ENCODE results near the gene CRACDL. TPM values are rescaled to one million over a fixed set of nuclear protein-coding genes. Genes with fewer than 3 reads are reported as not detected.

CRACDL gene
- total RNA-seq, 3 donors from 2014 or later: 8.0 to 18.1 (median 17.8) TPM

DNA sequence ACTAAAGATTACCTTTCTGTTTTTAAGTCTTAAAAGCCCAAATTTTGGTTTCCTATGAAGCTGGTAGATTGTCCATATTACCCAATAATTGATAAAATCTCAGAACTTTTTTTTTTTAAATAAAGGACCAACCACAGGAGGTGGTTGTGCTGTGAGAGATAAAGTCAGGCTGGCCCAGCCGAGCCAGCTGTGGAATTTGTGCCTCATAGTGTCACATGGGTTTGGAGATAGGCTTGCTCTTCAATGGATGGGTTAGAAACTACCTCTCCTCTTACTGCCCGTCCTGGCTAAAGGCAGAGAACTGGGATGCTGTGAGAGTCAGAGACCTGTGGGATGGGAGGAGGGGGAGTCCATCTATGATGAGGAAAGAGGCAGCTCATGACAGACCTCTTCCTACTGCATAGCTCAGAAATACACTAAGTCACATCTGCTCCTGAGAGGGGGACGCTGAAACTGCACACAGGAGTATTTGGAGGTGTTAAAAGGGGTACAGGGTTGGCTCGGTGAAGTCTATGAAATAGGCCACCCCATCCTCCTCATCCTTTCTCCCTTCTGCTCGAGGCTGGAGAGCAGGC is 105.4 kb downstream of the CRACDL start:
- intact Hi-C loops (cut with DNase I, micrococcal nuclease): no loop called here
- Histone ChIP-seq H3K9me3 (no peaks in the 10 kb centered on the region), H3K4me1 (ENCODE audit: low read depth) (no peaks in the 10 kb centered on the region), H3K4me3 (no peak overlapping the region), H3K36me3 (ENCODE audit: low read depth) (no peaks in the 10 kb centered on the region)
- ATAC-seq (no peak), DNase-seq (no peak)
- TF ChIP-seq, protein P1, sequence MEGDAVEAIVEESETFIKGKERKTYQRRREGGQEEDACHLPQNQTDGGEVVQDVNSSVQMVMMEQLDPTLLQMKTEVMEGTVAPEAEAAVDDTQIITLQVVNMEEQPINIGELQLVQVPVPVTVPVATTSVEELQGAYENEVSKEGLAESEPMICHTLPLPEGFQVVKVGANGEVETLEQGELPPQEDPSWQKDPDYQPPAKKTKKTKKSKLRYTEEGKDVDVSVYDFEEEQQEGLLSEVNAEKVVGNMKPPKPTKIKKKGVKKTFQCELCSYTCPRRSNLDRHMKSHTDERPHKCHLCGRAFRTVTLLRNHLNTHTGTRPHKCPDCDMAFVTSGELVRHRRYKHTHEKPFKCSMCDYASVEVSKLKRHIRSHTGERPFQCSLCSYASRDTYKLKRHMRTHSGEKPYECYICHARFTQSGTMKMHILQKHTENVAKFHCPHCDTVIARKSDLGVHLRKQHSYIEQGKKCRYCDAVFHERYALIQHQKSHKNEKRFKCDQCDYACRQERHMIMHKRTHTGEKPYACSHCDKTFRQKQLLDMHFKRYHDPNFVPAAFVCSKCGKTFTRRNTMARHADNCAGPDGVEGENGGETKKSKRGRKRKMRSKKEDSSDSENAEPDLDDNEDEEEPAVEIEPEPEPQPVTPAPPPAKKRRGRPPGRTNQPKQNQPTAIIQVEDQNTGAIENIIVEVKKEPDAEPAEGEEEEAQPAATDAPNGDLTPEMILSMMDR (IDR thresholded peaks at IDR 0.05): no peak

DNA sequence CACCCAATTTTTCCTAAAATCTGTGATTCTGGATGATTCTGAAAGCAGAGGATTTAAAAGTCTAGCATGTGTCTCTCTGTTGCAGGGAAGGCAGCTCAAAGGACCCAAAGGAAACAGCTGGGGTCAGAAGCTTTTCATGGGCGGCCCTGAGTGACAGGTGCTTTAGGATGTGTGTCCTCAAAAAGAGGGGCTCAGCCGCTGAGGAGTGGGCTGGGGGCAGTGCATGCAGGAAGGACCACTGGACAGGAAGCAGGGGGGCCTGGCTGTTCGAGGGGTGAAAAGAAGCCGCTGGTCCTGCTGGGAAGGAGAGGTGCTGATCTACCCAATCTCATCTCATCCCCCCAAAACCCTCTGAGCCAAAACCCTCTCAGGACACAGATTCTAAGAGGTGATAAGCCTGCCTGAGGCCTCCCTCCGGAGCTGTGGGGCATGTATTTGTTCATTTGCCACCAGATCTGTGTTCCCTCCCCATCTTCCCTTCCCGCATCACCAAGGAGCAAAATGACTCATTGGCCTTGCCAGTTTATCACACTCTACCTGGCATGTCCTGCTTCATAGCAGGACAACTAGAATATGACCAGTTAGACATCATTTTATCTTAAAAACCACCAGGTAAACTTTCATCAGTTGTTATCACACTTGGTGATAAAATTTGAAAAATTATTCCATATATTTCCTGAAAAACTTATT is 106.3 kb downstream of the CRACDL start:
- H3K4me3 ChIP-seq: no peak overlapping the region
- H3K4me1 ChIP-seq (ENCODE audit: low read depth): no peaks in the 10 kb centered on the region
- H3K9me3 ChIP-seq: no peaks in the 10 kb centered on the region
- TF ChIP-seq, protein P1 (IDR thresholded peaks at IDR 0.05): no peak
- no peaks in the 10 kb centered on the region for H3K36me3 ChIP-seq (ENCODE audit: low read depth)
- ATAC-seq (no peak), DNase-seq (no peak)
- intact Hi-C loops (cut with DNase I, micrococcal nuclease): no loop called here

DNA sequence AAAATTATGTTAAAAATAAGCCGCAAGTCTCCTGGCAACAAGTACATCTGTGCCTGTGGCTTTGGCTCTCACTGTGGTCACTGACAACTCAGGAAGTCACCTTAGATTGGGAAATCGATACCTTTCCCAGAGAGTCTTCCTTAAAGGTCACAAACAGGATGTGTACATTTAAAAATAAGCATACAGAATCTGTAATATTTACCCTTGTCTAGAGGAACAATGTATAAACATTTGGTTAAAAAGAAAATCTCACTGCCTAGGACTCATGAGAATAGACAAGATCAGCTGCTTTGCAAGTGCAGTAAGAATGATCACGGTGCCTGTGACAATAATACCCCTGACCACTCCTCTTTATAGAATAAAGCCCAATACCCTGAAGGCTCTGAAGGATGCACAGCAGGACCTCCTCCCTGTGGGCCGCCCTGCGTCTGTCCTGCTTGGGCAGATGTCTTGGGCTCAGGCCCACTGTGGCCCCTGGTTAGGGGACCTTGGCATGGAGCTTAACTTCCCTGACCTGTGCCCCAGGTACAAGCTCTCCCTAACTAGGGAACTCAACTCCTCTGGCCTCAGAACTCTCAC is 107.1 kb downstream of the CRACDL start:
- H3K4me3 ChIP-seq: no peak overlapping the region
- H3K9me3 ChIP-seq: no peaks in the 10 kb centered on the region
- ATAC-seq (no peak), DNase-seq (no peak)
- H3K36me3 ChIP-seq (ENCODE audit: low read depth): no peaks in the 10 kb centered on the region
- no peaks in the 10 kb centered on the region for H3K4me1 ChIP-seq (ENCODE audit: low read depth)
- TF ChIP-seq, protein P1 (IDR thresholded peaks at IDR 0.05): no peak
- intact Hi-C loops (cut with DNase I, micrococcal nuclease): no loop called here

DNA sequence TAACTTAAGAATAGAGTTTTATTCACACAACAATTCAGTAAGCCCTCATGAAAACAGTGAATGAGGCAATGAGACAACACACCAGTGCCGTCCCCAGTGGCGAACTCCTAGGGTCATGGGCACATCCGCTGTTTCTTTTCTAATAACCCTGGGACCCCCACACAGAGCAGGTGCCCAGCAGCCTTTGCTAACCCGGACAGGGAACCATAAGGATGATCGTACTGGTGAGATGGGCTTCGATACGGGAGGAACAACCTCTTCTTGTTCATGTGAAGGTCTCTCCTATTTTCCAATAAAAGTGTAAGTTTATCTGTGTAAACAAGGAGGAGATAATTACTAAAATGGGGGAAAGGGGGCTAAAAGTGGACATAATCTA is 107.7 kb downstream of the CRACDL start:
- no peak for DNase-seq
- ATAC-seq: no peak
- Histone ChIP-seq H3K36me3 (ENCODE audit: low read depth) (no peaks in the 10 kb centered on the region), H3K9me3 (no peaks in the 10 kb centered on the region), H3K4me1 (ENCODE audit: low read depth) (no peaks in the 10 kb centered on the region), H3K4me3 (no peak overlapping the region)
- TF ChIP-seq, protein P1 (IDR thresholded peaks at IDR 0.05): no peak
- intact Hi-C loops (cut with DNase I, micrococcal nuclease): no loop called here

DNA sequence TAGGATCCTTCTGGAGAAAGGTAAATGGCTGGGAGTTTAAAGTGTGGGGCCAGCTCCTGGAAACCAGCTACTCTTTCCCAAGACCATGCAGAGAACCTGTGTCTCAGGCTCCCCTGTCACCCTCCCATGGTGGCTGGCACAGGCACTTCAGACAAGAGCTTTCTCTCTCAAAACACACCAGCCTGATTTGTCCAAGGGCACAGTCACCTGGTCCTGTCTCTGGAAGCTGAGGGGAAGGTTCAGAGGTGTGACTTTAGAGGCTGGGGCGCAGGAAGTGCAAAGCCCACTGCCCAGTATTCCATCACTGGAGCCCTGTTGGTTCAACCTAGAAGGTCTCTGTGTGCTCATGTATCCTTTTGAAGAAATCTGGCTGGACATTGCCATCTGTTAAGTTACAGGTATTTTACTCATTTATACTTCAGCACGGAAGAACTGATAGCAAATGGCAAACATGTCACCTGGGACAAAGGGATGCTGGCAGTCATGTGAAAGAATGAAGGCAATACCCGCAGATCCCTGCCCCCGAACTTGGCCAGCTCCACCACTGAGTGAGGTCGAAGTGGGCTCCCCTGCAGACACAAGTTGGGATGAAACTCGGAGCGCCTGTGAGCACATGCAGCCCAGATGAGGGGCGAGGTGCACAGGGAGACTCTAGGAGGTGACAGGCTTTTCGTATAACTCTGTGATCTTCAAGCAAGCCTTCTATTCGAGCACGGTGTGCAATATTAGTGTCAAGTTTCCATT is 108.2 kb downstream of the CRACDL start:
- TF ChIP-seq, protein P1 (IDR thresholded peaks at IDR 0.05): no peak
- Histone ChIP-seq H3K4me1 (ENCODE audit: low read depth) (no peaks in the 10 kb centered on the region), H3K4me3 (no peak overlapping the region), H3K9me3 (no peaks in the 10 kb centered on the region), H3K36me3 (ENCODE audit: low read depth) (no peaks in the 10 kb centered on the region)
- DNase-seq (no peak), ATAC-seq (no peak)
- intact Hi-C loops (cut with DNase I, micrococcal nuclease): no loop called here
